GM21576 (cell line): ENCODE data around the gene C2CD2.
"Not testable (repeated sequence)": the region's sequence is repeated elsewhere in the genome, so short reads cannot be mapped to it uniquely, and the experiment has no call there.

Experiments used
- ATAC-seq: cut with Tn5 transposase; IDR thresholded peaks from one replicate; pipeline ENCODE4 v1.9.1; 2021; ENCODE audit warnings: mild to moderate bottlenecking, moderate library complexity; ENCODE audit not compliant: unreplicated experiment

The C2CD2 gene

GRCh38 chr21:41958886-41959563 lies 5.2 kb upstream of the C2CD2 start:
- no peak for ATAC-seq

GRCh38 chr21:41957991-41958766 lies 4.4 kb upstream of the C2CD2 start:
- no peak for ATAC-seq

GRCh38 chr21:41956926-41957729 lies 3.3 kb upstream of the C2CD2 start:
- ATAC-seq = no peak

- no peak for ATAC-seq
These were observed 1.7 kb upstream of the C2CD2 start for GRCh38 chr21:41955516-41955915.

- no peak for ATAC-seq
These were observed 1.1 kb upstream of the C2CD2 start for GRCh38 chr21:41954654-41955499.

GRCh38 chr21:41953249-41953830 lies 478 bp downstream of the C2CD2 start:
- ATAC-seq = no peak

GRCh38 chr21:41952568-41953248 lies 1.1 kb downstream of the C2CD2 start:
- ATAC-seq = no peak

- no peak for ATAC-seq
These were observed 1.8 kb downstream of the C2CD2 start for GRCh38 chr21:41951876-41952567.

GRCh38 chr21:41950941-41951351 lies 2.9 kb downstream of the C2CD2 start:
- no peak for ATAC-seq

- ATAC-seq = not testable (repeated sequence)
These were observed 4.2 kb downstream of the C2CD2 start for GRCh38 chr21:41949631-41950030.

GRCh38 chr21:41948901-41949300 lies 4.9 kb downstream of the C2CD2 start:
- no peak for ATAC-seq

- ATAC-seq = no peak
These were observed 5.5 kb downstream of the C2CD2 start for GRCh38 chr21:41948078-41948895.

- ATAC-seq = no peak
These were observed 7.8 kb downstream of the C2CD2 start for GRCh38 chr21:41945982-41946381.

GRCh38 chr21:41943851-41944250 lies 10.0 kb downstream of the C2CD2 start:
- no peak for ATAC-seq

- no peak for ATAC-seq
These were observed 11.4 kb downstream of the C2CD2 start for GRCh38 chr21:41942457-41942856.

GRCh38 chr21:41941941-41942340 lies 11.9 kb downstream of the C2CD2 start:
- ATAC-seq = no peak

- ATAC-seq = no peak
These were observed 13.4 kb downstream of the C2CD2 start for GRCh38 chr21:41940431-41940830.

GRCh38 chr21:41939391-41939790 lies 14.4 kb downstream of the C2CD2 start:
- ATAC-seq = no peak
